ENCODE data around the gene H6PD.

Gene H6PD

DNA sequence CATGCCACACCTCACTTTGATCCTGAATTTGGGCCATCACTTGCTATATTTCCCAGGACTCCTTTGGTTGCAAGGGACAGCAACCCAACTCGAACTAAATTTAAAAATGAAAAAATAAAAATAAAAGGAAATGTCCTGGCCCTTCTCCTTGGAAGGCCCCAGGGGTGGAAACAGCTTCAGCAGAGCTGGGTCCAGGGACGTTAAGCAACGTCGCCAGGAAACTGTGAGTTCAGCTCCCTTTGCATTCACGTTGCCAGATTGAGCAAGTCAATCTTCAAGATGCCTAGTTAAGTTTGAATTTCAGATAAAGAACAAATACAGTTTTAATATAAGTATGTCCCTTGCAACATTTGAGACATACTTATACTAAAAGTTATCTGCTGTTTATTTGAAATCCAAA, 43.5 kb downstream of the H6PD start:
- DNase-seq (ENCODE audit: low read depth, low spot score): no peak

DNA sequence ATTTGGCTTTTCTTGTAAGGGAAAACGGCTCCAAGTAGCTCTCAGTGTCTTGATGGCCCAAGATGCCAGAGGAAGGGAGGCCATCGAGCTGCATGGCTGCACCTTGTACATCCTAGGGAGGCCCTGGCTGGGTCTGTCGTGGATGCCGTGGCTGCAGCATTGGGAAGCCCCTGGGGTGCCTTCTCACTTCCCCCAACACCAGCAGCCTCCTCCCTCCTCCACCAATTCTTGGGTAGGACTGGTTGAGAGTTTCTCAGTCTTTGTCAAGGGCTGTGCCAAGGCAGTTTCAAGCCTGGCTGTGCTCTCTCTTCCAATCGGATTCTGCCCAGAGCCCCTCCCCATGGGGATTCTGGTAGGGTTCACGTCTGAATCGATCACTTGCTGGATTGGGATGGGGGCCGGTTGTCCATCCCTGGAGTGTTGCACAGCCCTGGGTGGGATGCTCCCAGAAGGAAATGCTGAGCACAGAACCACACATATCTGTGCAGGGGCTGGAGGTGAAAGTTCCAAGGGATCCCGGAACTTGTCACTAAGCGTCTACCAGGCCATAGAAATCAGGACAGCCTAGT, 44.1 kb downstream of the H6PD start:
- no peak for DNase-seq (ENCODE audit: low read depth, low spot score)

DNA sequence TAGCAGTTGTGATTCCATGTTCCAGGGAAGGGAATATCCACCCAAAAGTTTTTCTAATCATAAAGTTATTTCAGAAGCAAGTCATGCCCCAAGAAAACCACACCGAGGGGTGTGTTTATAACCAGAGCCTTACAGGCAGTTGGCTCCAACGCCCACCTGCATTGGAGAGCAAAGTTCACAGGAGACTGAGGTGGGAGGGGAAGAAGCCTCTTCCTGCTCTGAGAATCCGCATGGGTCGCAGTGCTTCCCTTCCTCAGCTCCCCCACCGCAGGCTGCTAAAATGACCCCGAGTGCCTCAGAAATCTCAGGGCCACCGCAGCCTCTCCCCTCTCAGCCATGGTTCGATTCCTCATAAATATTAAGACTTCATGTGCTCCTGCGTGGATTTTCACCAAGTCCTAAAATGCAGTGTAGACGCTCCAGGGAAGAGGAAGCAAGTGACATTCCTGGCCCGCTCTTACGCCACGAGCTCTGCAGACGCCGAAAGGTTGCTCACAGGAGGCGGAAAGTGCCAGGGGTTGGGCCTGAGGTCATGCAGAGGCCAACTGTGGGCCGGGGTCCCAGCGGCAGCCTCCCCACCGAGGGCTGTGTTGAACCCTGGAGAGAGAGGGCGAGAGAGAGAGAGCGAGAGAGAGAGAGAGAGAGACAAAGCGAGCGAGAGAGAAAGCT, 44.7 kb downstream of the H6PD start:
- DNase-seq (ENCODE audit: low read depth, low spot score): peak; percentile 40

DNA sequence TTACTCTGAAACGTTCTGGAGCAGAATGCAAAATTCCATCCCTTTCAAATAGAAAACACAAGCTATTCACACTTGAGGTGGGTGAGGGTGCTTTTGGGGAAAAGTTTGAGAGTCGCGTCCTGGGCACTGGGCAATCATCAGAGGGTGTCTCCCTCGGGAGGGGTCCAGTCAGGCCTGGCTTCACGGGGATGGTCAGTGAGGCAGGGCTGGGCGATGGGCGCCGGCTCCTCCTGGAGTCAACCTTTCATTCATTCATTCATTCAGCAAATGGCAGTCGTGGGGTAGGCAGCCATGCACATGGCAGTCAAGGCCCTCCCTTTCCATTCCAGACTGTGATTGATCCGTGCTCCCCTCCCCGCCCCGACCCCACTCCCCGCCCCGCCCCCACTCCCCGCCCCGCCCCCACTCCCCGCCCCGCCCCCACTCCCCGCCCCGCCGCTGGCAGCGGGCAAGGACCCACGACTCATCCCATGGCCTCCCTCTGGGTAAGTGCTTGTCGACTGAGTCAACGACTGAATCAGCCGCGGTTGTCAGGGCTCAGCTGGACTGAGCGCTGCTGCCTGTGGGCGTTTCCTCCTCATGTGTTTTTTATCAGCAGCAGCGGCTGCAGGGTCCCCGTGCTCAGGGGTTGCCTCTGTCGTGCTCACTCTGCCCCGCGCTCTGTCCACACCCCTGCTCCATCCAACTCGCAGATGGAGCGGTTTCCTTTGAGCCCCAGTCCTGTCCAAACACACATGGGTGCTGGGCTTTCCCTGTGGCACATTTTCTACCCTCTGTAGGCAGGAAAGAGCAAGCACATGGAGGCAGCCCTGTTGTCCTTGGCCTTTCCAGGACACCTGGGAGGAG, 45.7 kb downstream of the H6PD start:
- DNase-seq (ENCODE audit: low read depth, low spot score): peak; percentile 61

DNA sequence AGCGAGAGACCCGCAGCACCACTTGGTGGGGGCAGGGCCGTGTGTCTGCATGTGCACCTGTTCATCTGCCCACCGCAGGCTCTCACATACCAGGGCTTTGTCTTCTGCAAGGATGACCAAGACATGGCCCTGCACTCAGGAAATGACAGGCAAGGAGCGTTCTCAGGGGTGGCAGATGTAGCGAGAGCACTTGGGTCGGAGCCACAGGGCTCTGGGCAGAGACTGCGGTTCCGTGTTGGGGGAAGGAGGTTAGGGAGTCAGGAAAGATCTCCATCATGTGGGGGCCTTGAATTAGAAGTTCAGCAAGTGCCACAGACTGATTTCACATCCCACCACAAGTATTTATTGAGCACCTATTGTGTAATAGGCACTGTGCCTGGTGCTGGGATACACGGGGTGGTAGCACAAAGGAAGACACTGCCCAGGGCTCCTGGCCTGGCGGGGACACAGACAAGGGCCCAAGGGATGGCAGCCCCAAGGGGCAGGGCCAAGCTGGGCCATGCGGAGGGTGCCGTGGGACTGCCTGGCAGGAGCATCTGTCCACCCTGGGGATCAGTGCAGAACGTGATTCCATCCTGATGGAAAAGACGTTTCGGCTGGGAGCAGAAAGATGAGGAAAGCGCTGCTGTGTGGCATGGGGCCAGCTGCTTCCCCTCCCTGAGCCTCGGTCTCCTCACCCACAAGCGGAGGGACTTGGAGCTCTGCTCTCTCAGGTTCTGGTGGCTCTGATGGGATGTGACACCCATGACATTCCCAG, 46.7 kb downstream of the H6PD start:
- DNase-seq (ENCODE audit: low read depth, low spot score): no peak

DNA sequence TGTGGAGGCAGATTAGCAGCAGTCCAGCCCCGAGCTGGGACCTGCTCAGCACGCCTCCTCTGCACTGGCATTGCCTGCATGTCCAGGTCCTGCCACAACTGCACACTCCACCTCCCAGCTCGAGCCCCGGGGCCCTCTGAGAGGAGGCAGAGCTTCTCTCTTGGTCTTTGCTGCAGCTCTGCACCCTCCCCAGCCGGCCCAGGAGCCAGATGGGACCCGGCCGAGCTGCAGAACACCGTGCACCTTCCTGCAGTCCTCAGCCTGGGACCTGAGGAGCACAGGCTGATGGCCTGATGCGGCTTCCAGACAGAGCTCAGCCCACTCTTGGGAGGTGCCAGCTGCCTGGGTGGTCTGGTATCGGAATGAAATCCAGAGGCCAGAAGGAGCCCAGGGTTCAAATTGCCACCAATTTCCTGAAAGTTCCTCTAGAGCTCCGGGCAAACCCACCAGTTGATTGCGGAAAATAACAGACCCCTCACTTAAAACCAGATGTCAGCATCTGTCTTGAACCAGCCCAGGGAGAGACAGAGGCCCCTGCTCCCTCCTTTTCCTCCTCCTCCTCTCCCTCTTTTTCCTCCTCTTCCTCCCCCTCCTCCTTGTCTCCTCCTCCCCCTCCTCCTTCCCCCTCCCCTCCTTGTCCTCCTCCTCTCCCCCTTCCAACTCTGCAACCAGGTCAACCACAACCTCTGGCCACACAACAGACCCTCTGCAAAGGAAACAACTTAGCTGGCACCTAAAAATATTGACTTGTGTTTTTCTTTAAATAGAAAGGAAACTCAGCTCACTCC, 47.5 kb downstream of the H6PD start:
- DNase-seq (ENCODE audit: low read depth, low spot score): no peak

DNA sequence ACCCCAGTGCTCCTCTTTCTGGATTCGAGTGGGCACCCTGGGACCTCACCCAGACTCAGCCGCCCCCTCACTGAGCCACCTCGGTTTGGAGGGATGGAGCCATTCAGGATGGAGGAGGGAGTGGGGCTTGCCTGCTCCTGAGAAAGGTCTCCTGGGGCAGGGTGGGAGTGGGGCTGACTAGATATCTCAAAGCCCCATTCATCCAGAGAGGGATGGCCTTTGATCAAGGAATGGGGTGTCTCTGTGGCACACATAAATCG, 48.1 kb downstream of the H6PD start:
- no peak for DNase-seq (ENCODE audit: low read depth, low spot score)

DNA sequence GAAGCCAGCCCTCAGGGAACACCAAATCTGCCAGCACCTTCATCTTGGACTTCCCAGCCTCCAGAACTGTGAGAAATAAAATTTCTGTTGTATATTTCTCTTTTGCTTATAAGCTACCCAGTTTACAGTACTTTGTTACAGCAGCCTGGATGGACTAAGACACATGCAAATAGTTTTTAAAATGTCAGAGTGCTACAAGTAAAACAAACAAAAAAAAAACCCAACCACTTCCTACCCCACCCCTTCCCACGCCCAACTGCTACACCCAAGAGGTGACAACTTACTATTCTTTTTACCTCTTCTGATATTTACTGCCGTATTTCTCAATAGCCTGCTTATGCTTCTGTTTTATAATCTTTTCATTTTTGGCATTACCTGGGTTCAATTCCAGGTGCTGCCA, 49.5 kb downstream of the H6PD start:
- no peak for DNase-seq (ENCODE audit: low read depth, low spot score)

DNA sequence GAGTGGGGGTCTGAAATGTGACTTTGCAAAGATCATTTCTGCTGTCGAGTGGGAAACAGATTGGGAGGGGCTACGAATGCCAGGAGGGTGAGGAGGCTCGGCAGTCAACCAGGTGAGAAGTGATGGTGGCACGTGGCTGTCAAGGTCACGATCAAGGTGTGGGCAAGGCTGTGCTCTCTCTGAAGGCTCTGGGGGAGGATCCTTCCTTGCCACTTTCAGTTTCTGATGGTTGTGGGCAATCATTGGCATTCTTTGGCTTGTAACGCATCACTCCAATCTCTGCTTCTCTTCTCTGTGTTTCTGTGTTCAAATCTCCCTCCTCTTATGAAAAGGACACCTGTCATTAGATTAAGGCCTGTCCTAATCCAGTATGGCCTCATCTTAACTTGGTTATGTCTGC, 52.0 kb downstream of the H6PD start:
- DNase-seq (ENCODE audit: low read depth, low spot score): no peak

DNA sequence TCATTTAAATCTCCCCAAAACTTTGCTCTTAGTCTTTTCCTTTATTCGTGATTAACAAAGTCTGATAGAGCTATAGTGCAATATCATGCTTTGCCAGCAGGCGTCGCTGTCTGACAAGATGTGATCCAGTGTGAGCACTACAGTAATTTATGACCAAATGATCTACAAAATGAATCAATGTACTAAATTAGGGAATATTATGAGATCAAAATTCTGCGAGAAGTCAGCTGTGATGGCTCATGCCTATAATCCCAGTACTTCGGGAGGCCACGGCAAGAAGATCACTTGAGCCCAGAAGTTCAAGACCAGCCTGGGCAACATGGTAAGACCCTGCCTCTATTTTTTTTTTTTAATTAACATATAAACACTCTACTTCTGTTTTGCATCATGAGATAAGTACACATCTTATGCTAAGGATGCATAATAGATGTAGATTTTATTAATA, 54.5 kb downstream of the H6PD start:
- DNase-seq (ENCODE audit: low read depth, low spot score): no peak

DNA sequence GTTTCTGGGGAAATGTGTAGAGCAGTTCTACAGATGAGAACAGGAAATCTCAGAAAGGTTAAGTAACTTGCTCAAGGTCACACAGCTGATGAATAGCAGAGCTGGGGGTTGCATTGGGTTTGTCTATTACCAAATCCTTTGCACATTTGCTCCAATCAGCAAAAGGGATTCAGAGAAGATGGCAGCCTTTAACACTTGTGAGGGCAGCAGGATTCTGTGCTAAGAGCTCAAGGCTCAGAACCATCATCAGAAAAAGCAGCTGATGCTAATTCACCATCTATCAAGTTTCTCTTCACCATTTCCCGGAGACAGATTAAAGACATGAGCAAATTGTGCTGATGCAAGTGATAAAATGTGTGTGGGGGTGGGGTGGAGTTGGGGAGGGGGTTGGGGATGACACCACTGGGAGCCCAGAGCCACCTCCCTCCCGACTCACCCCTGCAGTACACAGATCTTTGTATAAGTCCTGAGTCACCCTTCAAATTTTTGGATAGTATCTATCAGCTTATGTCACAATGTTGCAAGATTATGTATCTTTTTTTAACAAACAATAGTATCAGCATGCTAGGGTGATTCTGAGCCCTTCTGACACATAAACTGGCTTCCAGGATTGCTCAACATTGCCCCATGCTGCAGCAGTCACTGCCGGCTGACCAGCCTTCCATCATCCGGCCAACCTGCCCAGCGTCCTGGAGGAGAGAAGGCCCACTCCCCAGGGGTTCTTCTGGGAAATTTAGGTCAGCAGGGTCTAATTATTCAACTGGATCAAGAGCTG, 55.3 kb downstream of the H6PD start:
- no peak for DNase-seq (ENCODE audit: low read depth, low spot score)

DNA sequence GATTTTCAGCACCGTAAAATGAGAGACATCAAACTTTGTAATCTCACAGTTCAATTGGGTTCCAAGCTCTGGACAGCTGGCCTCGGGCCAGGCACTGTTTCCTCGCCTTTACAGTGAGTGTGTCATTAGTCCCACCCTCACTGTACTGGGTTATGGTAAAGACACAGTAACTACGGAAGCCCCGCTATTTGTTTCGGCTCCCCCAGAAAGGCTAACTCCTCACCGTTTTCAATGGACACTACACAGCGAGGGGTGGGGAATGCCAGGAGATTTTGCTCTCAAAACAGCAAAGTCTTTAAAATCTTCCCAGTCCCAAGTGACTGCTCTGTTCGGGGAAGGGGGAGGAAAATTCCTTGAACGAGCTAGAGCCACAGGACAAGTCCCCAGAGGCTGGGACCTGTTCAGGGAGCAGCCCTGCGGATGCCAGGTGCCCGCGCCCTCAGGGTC, 57.4 kb downstream of the H6PD start:
- DNase-seq (ENCODE audit: low read depth, low spot score): peak; percentile 52

DNA sequence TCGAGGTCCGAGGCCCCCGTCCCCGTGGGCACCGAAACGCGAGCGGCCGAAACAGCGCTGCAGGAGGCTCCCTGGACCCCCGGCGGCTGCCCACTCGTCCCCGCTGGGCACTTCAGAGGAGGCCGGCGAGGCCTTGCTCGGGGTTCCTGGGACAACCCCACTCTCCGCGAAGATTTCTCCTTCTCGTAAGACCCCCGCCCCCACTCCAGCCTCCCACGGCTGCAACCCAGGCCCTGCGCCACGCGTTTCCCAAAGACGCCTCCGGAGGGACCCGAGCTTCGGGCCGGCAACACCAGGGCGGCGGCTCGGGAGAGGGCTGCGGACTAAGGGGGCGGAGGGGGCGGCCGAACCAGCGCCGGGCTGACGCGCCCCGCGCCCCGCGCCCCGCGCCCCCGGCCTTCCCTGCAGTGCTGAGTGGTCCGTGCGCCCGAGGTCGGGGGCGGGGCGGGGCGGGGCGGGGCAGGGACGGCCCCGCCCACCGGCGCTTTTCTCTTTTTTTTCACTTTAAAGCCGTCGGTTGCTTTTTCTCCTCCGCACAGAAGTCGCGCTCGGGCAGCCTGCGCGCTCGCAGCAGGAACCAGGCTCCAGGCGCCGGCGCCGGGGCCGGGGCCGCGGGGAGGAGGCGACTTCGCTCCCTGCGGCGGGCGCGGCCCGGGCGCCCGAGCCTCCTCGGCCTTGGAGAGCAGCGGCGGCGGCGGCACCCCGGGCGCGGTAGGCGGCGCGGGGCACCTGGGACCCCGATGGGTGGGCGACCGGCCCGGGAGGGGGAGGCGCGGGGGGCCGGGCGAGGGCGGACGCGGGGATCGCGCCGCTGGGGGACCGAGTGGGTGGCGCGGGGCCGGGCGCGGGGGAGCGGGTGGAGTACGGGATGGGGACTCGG, 58.0 kb downstream of the H6PD start, which contains the start of gene SPSB1:
SPSB1 (plus strand) TSS at position 534 of the 880 bp plus-strand sequence. CDS start 62,998 bp downstream, outside the sequence.
- peak; percentile 88 for DNase-seq (ENCODE audit: low read depth, low spot score)

DNA sequence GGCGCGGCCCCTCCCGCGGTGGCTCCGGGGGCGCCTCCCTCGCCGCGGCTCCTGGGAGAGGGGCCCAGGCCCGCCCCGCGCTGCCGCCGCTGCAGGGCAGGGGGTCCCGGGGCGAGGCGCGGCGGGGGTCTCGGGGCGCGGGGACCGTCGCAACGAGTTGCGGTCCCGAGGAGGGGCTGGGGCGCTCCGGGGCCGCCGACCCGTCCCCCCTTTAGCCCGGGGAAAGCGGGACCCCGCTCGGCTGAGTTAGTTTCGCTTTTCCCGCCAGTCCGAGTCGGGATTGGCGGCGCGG, 58.6 kb downstream of the H6PD start:
- no peak for DNase-seq (ENCODE audit: low read depth, low spot score)

DNA sequence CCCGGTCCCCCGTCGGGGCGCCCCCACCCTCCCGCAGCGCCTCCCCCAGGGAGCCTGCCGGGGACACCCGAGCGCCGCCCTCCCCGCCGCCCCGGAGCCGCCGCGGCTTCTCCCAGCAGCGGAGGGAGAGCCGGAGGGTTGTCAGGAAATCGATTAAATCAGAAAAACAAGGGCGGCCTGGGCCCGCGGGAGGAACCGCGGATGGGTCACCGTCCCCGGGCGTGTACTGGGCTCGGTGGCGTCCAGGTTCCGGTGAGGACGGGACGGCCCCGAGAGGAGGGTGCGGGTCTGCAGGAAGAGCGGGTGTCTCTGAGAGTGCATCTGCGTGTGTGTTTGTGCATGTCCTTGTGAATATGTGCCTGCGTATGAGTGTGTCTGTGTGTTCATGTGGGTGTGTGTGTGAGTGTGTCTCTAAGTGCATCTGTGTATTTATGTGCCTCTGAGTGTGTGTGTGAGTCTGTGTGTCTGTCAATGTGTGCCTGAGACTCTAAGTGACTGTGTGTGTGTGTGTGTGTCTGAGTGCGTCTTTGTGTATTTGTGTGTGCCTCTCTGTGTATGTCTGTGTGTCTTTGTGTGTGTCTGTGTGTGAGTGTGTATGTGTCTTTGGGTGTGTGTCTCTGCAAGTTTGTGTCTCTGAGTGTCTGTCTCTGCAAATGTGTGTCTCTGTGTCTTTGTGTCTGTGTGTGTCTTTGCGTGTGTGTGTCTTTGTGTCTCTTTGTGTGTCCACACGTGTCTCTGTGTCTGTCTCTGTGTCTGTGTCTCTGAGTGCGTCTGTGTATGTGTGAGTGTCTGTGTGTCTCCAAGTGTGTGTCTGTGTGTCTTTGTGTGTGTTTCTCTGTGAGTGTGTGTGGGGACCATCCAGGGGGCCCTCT, 59.2 kb downstream of the H6PD start:
- no peak for DNase-seq (ENCODE audit: low read depth, low spot score)

DNA sequence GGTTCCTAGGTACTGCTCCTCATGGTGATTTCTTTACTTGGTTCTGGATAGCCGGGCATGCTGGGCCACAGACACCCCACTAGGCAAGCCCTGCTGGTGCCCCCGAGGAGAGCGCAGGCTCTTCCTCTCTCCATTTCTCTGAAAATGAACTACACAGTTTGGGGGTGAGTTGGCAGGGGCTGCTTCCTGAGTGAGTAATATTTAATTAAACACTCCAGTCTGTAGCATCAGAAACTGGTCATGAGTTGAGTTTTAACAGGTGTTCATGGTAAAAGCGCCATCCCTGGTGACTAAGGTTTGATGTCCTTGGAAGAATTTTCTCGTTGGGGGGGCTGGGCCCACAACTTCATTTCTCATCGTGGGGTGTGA, 59.8 kb downstream of the H6PD start:
- DNase-seq (ENCODE audit: low read depth, low spot score): no peak

DNA sequence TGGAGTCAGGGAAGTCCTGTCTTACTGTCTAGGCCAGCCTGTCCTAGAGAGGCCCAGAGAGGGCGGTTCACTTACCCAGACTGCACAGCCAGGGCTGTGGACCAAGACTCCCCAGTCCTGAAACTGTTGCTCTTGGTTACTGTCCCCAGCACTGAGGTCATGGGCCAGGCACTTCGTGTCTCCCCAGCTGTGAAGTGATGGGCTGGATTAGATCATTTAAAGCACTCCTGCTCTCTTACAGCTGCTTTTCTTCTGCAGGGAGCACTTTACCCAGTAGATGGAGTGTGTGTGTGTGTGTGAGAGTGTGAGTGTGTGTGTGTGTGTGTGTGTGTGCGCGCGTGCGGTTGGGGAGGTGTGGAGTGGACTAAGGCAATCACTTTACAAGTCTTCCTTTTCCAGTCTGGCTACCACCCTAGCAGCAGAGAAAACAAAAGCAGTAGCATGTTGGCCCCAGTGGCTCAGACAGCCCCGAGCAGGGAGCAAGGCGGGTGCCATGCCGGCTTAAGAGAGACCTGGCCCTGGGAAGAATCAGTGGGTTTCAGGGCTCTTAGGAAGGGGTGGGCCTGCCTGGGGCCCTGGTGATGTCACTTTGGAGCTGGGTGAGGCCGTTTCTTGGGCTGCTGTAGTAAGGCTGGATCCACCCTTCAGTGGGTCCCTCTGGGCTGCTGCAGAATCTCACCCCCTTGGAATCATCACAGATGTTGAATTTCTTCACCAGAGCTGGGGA, 60.5 kb downstream of the H6PD start:
- DNase-seq (ENCODE audit: low read depth, low spot score): peak; percentile 61

DNA sequence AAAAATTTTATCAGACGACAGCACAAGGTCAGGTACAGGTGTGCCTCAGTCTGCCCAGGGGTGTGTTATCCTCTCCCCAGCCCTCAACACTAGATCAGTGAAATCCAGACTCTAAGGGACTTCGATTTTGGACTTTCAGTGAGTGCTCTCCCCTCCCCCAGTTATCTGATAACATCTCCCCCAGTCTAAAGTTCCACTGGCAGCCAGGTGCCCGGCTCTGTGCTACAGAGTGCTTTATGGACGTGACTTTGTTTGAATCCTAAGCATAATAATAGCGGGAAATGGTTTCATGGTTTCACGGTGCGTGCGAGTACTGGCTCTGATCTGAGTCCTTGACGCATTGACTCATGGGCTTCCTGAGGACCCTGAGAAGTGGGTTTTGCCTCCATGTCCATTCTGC, 61.3 kb downstream of the H6PD start:
- DNase-seq (ENCODE audit: low read depth, low spot score): no peak

All from ELF-1 (cell line).